NCI-H1092 treated with DMSO at 0.1 percent for 48 hours (cell line): ENCODE results near the gene ASXL1.
A peak's percentile ranks its signal among the peaks of the same experiment; 100 is the strongest.

Source experiments
- DNase-seq: peaks from one replicate; lab custom pipeline; 2025; lab: John Stamatoyannopoulos, UW

The ASXL1 gene

DNA sequence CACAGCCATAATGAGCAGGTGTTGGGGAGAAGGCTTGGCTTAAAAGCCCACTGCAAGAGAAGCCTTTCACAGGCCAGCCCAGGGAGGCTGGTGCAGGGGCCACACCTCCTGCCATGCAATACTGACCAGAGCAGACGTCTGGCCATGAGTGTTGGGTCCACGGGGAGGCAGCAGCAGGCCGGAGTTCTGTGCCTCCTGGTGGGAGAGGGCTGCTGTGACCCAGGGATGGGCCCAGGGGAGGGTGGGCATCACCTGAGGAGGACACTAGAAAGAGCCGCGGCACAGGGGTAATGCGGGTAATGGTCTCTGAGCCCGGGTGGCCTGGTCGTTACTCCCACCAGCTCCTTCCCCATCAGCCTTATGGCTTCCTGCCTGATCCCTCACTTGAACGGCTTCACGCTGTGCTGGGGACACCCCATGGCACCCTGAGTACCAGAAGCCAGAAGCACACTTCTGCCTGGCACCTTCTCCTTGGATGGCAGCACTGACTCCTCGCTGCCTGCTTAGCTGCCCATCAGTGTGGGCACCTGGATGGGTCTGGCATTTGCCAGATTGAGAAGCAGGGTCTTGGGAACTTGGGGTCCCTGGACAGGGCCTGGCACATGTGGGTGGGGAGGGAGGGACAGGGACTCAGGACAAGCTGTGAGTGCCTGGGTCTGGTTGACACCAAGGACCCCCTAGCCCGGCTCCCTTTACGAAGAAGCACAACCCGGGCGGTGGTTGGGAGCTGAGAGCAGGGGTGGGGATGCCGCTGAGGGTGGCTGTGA, 108.8 kb downstream of the ASXL1 start:
- DNase-seq = no peak

DNA sequence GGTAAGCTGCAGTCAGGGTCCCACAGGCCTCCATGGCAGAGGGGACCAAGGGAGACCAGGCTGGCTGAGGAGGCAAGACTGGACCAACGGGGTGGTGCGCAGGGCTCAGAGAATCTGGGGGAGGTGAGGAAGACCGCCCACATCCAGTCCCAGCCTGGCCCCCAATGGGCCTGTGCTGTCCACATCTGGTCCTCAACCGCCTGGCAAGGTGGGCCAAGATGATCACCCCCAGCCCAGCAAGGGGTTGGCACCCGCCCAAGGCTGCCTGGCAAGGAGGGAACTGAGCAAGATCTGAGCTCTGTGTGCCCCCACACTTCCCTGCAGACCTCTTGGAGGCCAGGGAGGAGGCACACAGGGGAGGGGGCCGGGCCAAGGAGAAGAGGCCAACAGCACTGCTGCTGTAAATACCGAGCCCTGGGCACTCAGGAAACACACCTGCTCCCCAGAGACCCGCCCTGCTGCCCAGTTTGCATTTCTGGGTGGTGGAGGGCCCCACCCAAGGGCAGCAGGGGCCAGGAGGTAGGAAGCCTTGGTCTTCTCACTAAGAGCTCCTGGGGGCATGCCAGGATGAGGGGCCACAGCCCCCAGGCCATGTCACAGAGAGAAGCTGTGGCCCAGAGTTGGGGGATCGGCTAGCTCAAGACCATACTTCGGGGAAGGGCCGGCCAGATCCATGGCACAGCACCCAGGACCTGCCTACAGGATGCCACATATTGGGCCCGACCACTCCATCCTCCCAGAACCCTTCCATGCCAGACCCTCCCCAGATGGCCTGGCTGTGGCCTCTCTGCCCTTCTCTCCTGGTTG, 109.6 kb downstream of the ASXL1 start:
- DNase-seq = no peak

DNA sequence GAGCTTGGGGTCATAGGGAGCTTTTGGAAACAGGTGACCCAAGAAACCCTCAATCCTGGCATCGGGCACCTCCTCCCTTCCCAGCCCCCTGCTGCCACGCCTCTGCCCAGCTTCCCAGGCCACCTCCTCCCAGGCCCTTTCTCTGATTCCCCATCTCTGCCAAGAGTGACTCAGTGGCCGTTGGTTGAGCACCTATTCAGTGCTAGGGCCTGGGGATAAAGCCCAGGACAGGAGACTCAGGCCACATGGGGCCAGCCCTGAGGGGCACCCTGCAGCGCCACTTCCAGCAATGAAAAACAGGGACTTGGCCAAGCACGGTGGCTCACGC, 110.1 kb downstream of the ASXL1 start:
- no peak for DNase-seq

DNA sequence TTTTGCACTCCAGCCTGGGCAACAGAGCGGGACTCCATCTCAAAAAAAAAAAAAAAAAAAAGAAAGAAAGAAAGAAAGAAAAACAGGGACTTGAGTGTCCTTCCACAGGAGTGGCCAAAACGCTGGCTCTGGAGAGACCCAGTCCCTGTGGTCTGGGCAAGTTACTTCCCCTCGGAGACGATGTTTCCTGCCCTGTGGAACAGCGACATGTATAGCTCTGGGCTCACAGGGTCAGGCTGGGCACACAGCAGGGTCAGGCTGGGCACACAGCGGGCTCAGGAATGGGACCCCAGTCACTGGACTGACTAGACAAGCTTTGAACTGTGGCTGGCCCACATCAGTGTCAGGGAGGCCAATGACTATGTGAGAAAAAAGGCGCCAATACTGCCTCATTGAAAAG, 110.7 kb downstream of the ASXL1 start:
- no peak for DNase-seq

DNA sequence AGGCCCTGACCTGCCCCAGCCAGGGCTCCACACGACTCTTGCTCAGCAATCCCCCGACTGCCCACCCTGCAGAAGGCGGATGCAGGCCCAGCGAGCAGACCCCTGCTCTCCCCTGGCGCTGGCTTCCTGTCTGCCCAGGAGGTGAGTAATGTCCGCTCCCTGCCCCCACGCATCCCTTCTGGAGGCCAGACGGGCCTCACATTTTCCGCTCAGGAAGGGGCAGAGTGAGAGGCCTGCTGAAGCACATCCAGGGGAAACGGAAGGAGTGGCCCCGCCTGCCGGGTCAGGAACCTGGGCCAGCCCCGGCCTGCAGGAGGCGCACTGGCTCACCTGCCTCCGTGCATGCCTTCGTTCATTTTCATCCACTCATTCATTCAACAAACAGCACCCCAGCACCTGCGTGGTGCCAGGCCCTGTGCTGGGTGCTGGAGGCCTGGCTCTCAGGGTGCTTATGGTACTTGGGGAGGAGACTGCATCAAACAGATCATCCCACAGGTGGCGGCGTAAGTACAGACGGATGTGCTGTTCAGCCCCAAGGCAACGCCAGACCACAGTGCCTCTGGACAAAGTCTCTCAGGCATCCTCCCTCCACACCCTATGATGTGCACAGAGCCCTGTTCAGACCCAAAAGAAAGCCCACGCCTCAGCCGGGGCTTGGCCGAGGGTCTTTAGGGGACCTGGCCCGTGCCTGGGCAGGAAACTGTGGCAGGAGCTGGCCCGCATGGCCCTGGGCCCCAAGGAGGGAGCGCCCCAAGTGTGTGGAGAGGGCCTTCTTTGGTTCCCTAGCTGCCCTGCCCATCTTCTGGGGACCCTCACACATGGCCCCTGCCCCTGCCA, 112.1 kb downstream of the ASXL1 start:
- DNase-seq = peak; percentile 11

DNA sequence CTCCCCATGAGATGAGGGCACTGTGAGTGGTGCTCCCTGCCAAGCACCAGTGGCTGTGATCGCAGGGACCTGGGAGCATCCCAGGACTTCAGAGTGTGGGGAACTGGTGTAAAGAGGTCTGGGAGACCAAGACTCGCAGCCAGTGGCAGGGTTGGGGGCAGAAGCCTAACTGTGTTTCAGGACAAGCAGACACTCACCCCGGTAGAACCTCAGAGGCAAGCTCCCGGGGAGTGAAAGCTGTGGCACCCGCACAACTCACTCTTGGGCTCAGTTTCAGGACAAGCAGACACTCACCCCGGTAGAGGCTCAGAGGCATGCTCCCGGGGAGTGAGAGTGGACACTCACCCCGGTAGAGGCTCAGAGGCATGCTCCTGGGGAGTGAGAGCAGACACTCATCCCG, 112.8 kb downstream of the ASXL1 start:
- DNase-seq = no peak

DNA sequence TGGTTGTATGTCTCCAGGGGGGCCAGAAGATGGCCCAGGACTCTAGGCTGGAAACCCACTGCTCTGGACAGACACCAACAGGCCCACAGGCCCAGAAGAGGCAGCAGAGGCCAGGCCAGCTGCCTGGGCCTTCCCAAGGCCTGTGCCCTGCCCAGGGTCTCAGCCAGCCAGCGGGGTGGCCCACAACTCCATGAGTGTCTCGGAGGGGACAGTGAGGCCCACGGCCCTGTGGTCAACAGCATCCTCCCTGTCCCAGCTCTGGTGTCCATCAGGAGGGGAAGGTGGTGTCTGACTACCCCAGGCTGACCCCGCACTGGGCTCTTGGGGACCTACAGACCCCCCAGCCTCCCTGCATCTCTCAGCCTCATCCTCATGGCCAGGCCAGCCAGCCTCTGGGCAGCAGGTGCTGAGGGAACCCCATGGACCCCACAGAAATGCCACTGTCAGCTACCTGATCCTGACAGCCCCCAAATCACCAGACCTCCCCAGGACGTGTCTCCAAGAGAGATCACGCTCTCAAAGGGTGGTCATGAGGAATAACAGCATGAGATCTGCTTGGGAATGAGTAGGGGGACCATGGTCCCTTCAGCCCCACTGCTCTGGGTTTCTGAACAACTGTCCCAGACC, 114.6 kb downstream of the ASXL1 start:
- DNase-seq = no peak

DNA sequence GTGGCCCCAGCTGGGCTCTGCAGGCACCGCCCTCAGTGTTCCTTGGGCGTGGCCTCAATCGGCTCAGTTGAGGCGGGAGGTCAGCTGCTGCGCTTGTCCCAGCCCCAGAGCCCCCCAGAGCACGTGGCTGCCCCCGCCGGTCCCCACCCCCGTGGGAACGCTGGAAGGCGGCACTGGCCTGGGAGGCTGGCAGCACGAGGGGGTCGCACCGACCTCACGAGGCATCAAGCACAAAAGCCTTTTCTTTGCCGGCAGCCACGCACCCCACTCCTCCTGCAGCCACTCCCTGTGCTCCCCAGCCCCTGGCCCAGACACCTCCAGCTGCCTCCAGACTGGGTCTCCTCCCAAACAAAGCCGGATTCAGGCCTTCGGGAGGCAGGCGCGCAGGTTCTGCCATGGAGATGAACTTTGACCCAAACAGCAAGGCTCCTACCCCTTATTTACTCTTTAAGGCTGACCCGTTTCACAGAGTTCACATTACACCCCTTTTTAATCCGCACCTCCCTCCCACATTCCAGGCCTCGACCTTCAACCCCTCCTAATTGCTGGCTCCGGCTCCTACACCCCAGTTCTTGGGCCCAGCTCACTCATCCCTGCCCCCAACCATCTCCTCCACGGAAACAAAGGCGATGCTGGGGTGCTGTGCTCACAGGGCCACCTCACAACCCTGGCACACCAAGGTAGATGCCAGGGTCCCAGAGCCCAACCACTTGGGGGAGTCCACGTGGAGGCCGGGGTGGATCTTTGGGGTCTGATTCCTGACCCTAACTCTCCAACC, 115.3 kb downstream of the ASXL1 start:
- no peak for DNase-seq

DNA sequence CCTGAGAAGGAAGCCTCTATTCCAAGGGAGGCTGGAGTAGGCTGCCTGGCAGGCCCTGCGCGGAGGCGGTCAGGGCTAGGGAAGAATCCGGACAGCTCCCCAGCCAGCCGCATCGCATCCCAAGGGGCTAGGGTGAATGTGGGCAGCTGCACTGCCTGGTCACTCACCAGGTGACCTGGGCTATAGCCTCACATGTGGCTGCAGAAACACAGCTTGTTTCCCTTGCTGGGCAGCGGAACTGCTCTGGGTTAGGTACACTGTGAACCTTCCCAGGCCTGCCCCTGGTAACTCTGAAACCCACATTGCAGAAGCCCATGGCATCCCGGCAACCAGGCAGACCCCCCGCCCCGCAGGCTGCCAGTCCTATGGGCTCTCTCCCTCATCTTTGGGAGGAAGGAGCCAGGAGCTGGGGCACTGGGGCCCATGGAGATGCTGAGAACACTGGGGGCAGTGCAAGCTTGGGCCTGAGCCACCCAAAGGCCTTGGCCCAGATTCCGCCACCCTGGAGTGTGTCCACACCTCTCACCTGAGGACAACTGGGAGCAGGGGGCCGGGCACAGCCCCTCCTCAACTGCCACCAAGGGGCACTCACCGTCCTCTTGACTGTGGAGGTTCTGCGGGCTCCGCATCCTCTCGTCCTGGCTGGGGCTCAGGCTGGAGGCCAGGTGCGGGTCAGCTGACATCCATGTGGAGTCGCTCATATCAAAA, 116.0 kb downstream of the ASXL1 start:
- no peak for DNase-seq

DNA sequence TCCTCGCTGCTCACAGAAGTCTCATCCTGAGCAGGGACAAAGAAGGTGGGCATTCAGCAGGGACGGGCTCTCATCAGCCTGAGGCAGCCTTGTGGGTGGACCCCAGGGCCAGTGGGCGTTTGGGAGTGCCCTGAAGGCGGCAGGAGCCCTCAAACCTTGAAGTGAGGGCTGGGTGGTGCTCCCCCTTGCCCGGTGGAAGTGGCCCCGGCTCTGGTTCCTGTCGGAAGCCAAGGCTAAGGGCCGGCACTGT, 116.5 kb downstream of the ASXL1 start:
- DNase-seq = no peak

DNA sequence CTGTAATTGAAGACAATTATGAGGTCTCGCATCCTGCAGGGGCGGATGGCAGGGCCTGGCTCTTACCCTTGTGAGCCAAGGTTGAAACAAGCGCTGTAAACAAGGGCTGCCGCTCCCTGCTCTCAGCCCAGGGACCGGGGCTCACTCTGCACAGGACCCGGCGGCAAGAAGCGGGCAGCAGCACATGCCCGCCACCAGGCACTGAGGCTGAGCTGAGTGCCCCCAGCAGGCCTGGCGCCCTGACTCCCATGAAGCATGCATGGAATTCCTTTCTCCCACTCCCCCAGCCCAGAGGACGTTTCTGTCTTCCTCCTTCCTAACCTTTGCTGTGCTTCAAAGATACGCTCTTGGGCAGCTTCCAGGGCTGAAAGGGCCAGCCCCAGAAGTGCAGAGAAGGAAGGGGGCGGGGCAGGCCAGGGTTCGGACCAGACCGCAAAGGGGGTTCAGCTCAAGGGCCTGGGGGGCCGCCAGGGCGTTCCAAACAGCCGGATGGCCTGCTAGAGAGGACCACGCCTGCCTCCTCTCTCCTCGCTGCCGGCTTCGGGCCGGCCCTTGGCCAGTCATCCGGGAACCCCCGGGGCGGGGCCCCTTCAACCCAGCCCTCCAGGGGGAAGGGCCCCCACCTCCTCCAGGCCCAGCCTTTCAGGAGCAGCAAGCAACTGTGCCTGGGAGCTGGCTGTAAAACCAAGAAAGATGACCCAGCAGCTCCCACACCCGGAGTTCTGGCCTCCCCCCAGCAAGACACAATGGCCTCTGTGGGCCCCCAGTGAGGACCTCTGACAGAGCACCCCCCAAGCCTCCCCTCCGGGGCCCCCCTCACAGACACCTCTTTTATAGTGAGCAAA, 117.1 kb downstream of the ASXL1 start:
- DNase-seq = no peak

DNA sequence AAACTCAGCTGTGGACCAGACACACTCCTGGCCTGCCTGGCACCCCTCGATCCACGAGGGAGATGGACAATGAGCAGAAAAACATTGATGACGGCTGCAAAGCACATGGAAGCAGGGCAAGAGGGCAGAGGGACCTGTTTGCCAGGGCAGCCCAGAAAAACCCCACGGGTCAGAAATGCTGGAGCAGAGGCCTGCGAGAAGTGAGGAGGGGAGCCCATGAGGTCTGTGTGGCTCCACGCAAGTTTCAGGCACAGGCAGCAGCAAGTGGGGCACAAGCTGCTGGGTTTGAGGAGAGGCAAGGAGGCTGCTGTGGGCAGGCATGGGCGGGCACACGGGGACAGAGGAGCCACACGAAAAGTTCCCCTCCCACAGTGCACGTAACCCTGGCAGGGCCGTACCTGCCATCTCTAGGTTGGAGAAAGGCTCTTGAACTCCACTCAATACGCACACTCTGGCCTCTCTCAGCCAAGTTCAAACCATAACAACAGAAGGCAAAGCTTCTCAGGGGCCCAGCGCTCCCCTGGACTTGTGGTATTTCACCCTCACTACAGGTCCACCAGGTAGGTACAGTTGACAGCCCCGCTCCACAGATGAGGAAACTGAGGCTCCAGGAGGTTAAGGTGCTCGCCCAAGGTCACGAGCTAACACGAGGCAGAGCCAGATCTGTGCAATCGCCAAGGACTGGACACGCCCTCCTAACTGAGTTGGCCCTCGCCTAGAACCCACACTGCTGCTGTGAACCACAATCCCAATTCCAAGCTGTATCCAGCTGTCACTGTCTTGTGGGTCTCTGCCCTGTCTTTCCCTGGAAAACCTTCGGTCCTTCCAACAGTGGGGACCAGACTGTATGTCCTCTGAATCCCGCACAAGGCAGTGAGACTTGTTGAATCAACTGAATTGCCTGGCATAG, 118.8 kb downstream of the ASXL1 start:
- DNase-seq = no peak

DNA sequence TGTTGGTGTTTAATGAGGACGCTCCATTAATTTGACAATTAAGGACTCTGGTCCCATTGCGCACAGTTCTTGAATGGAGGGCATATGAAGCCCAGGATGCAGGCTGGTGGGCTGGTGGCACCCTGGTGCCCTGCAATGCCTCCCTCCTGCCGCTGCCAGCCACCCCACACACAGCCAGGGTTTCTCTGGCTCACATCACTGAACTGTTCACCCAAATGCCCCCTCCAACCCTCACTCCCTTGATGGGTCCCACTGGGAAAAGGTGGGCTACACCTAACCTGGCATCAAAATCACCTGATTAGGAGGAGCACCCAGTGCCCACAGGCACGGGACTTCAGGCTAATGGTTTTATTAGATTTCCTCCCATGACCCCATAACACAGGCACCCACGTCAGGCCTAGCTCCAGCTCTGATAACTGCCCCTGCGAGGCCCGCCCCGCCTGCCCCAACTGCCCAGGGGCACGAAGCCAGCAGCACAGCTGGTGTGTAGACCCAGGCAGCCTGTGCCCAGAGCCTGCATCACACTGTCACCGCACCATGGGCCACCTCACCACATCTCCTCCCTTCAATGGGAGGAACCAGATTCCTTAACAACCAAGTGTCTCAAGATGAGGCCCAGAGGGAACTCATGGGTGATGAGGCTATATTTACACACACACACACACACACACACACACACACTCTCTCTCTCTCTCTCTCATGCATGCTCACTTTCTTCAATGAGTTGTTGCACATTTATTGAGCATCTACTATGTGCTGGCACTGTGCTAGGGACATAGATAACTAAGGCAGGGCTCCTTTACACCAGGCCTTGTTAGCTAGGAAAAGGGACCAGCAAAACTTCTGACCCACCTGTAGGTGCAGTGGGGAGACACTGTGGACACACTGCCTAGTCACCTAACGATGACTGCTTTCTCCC, 119.7 kb downstream of the ASXL1 start:
- no peak for DNase-seq

DNA sequence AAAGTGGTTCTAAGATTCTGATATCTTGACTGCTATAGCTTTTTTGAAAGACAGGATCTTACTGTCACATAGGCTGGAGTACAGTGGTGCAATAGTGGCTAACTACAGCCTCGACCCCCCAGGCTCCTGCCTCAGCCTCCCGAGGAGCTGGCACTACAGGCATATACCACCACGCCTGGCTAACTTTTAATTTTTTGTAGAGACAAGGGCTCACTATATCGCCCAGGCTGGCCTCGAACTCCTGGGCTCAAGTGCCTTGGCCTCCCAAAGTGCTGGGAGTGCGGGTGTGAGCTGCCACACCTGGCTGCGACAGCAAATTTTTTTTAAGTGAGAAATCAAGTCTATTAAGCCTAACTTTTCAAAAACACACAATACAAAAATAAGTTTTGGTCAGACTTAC, 120.4 kb downstream of the ASXL1 start:
- DNase-seq = no peak

DNA sequence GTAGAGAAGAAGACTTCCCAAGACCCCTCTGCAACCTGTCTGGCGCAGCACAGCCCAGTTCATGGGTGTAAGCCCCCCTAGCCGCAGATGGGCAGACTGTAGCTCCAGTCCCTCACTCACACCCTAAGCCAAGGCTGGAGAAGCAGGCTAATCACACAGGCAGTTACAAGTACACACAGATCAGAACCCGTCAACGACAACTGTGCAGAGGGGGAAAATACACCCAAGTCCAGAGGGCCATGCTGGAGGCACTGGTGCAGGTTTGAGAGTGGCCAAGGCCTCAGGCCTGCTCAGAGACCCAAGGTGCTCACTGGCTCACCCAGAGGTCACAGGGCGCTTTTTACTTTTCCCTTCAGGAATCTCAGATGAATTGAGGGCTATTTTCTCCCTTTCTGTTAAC, 120.9 kb downstream of the ASXL1 start:
- no peak for DNase-seq

DNA sequence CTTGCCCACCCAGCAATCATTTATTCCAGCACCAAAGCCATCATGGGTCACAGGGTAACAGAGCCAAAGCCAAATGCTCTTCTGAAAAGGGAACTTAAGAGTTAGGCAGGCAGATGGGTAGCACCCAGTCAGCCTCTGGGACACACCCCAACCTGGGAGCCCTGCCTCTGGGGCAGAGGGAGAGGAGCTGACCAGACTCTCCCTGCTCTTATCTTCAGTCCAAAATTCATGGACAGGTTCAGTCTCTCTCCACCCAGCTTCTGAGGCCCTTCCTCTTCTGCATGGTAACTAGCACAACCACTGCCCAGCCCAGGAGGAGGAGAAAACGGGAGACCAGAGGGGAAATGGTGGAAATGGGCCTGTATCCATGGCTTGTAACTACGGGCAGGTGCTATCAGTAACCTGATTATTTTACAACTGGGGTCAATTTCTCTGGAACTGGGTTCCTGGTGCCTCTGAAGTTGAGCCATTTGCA, 121.6 kb downstream of the ASXL1 start:
- DNase-seq = no peak

DNA sequence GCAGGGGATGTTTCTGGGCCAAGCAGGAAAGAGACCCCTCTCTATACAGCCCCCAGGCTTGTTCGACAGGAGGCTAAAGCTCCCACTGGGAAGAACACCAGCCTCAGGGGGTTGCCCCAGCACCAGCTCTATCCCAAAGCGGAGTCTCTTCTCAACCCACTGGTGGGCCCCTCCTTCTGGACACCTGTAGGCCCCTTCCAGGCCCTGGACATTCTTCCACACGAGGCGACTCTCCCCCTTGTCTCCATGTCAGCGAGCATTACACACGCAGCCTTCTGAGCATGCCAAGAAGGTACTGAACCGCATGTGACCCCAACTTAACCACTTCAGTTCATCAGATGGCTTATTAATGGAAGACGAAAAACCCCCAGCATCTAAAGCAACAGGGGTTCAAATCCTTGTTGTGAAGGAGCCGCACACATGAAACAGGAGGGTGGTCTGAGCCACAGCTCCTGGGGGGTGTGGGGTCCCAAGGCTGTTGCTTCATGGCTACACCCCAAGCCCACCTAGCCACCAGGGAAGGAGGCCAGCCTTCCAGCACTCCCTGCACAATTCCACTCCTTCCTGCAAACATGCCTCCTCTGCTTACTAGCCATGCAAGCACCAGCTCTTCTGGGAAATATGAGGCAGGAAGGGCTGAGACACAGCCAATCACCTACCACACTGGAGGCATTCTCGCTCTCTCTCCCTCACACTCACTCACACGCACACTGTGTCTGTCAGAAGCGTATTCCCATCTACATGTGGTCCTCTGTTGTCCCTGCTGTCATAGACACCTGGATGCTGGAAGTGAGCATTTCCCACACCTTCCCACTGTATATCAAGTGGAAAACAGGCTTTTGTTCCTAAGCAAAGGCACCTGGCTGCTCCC, 122.5 kb downstream of the ASXL1 start:
- no peak for DNase-seq
